ENCODE data around the gene FMNL2.

DNA sequence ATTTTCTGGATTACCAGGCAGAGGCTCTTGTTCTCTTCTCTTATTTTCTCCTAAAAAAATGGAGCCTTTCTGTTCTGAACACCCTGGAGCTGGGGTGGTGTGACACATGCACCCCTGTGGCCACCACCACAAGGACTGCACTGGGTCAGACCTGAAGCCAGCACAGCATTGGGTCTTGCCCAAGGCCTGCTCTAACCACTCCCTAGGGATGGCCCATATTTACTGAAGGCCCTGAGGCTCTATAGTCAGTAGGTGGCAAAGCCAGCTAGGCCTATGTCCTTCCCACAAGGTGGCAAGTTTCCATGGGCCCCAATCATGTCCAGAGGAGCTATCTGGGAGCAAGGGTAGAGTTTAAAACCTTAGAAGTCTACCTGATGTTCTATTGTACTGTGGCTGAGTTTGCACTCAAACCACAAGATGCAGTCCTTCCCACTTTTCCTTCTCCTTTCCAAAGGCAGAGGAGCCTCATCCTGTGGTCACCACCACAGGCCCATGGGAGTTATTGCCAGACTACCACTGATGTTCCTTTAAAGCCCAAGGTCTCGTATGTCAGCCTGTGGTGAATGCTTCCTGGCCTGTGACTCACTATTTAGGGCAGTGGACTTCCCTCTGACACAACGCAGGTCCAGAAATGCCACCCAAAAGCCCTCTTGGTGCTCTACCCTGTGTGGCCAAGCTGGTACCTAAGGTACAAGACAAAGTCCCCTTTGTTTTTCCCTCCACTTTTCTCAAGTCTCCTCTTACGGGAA lies 15.0 kb upstream of the FMNL2 start:
- TF ChIP-seq POLR2A (IDR thresholded peaks at IDR 0.05; ENCODE audit: low read depth, low read length) (no peak), POLR2AphosphoS5 (IDR thresholded peaks at IDR 0.05; ENCODE audit: low read depth, low read length) (no peak), SPI1 (IDR thresholded peaks at IDR 0.05; ENCODE audit: low read depth, low read length) (no peak), TAF1 (IDR thresholded peaks at IDR 0.05; ENCODE audit: low read depth, low read length) (no peak)
